Astrocyte (in vitro differentiated cells and primary cell): ENCODE data around the gene TUT4.

ENCODE experiments used
- CTCF ChIP-seq: IDR thresholded peaks from 2 replicates; pipeline ENCODE4 v1.5.1; 2011; ENCODE audit warnings: low read depth, mild to moderate bottlenecking, inconsistent platforms, low read length, moderate library complexity; ENCODE audit not compliant: insufficient read depth
- EZH2 ChIP-seq: IDR thresholded peaks from 2 replicates; pipeline ENCODE4 v1.6.1; 2012; ENCODE audit warnings: mild to moderate bottlenecking, low read length, inconsistent platforms; ENCODE audit not compliant: insufficient read depth

GRCh38 chr1:52595061-52595460, 42.2 kb upstream of the TUT4 start:
- no peak for TF ChIP-seq CTCF
- no peak for TF ChIP-seq EZH2
